Measurements from ENCODE around the gene SLC8A3. TPM values are rescaled to one million over a fixed set of nuclear protein-coding genes. Genes with fewer than 3 reads are reported as not detected.

Gene SLC8A3
- total RNA-seq, 1 donor, result not detected

DNA sequence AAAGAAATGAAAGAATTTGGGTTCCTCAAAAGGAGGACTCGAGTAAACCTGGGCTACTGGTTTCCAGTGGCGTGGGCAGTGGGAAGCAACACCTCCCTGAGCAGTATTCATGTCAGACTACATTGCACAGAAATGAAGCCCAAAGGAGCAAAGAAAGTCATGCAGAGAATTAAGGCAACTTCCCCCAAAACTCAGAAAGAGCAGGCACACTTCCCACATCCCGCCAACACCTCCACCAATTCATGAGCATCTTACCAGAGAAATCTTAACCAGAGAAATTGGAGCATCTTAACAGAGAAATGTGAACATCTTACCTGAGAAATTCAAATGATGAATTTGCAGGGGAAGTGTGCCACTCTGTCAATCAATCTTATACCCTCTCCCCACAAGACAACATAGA lies 36.7 kb downstream of the SLC8A3 start:
- TF ChIP-seq, protein P1, sequence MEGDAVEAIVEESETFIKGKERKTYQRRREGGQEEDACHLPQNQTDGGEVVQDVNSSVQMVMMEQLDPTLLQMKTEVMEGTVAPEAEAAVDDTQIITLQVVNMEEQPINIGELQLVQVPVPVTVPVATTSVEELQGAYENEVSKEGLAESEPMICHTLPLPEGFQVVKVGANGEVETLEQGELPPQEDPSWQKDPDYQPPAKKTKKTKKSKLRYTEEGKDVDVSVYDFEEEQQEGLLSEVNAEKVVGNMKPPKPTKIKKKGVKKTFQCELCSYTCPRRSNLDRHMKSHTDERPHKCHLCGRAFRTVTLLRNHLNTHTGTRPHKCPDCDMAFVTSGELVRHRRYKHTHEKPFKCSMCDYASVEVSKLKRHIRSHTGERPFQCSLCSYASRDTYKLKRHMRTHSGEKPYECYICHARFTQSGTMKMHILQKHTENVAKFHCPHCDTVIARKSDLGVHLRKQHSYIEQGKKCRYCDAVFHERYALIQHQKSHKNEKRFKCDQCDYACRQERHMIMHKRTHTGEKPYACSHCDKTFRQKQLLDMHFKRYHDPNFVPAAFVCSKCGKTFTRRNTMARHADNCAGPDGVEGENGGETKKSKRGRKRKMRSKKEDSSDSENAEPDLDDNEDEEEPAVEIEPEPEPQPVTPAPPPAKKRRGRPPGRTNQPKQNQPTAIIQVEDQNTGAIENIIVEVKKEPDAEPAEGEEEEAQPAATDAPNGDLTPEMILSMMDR (IDR thresholded peaks at IDR 0.05; ENCODE audit: insufficient read depth, low read depth, low read length), result no peak
- no peak for DNase-seq (ENCODE audit: low read depth)
- H3K4me3 ChIP-seq (ENCODE audit: low read depth, low read length), result no peak overlapping the region

DNA sequence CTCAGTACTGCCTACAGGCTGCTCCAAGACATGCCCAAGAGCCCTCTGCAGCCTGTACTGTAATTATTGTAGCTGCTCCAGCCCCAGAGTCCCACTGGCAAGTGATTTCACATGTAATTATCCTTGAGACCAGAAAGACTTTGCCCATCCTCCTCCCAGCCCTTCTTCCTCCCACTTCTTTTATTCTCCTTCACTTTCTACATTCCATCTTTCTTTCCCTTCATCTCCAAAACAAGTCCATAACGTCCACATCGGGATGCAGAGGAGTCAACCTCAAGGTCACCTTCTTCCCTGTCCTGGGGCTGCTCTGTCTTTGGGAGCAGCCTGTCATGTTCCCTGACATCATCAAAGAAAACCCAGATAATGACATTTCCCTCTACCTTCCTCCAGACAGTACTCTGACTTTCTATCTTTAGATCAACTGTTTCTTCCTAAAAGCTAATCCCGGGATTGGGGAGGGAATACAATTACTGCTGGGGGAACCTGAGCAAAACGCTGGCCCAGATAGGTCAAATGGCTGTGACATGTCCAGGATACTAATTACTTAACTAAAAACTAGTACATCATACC lies 39.1 kb downstream of the SLC8A3 start:
- H3K4me3 ChIP-seq (ENCODE audit: low read depth, low read length), result no peak overlapping the region
- TF ChIP-seq, protein P1 (IDR thresholded peaks at IDR 0.05; ENCODE audit: insufficient read depth, low read depth, low read length), result no peak
- DNase-seq (ENCODE audit: low read depth), result no peak

DNA sequence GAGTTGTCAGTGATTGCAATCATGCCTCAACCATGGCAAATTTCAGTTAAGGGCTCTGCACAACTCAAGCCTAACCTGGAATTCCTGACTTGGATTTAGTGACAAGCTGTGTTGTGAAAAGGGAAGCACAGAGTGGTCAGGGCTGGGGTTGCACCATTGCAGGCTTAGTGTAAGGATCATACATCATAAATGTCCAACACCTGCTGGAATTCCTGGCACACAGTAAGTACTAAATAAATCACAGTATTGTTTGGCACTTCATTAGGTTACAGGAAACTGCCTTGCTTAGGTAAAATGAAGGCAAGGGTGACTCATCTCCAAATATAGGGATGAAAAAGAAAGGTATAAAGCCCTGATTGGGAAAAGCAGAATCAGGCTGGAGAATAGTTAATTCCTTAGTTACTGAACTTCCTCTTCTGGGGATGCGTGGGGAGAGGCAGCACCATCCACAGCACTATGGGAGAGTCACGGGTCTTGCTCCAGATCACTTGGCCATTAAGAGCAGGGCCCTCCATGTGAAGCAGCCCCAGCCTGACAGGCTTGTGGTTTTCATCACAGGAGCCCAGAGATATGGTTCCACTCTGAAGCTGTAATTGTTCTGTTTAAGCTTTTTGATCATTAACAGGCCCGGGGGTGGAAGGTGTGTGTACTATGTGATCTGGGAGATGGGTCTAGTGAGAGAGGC lies 39.7 kb downstream of the SLC8A3 start:
- DNase-seq (ENCODE audit: low read depth), result no peak
- TF ChIP-seq, protein P1 (IDR thresholded peaks at IDR 0.05; ENCODE audit: insufficient read depth, low read depth, low read length), result no peak
- H3K4me3 ChIP-seq (ENCODE audit: low read depth, low read length), result no peak overlapping the region

DNA sequence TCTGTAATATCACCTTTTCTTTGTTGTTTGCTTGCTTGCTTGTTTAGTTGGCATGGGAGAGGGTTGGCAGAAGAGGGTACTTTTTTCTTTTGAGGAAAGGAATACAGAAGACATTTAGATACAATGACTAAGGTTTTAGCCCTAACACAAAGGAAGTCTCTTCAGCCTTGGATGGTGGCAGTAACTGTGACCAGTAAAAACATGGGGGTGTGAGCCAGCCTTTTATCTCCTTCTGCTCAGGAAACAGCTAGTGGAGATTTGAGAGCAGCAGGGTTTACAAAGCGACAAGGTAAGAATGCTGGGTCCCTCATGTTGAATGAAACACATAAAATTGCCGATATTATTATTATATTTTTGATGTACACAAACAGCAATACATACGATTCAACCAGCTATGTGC lies 40.4 kb downstream of the SLC8A3 start:
- DNase-seq (ENCODE audit: low read depth), result no peak
- TF ChIP-seq, protein P1 (IDR thresholded peaks at IDR 0.05; ENCODE audit: insufficient read depth, low read depth, low read length), result no peak
- no peak overlapping the region for H3K4me3 ChIP-seq (ENCODE audit: low read depth, low read length)

DNA sequence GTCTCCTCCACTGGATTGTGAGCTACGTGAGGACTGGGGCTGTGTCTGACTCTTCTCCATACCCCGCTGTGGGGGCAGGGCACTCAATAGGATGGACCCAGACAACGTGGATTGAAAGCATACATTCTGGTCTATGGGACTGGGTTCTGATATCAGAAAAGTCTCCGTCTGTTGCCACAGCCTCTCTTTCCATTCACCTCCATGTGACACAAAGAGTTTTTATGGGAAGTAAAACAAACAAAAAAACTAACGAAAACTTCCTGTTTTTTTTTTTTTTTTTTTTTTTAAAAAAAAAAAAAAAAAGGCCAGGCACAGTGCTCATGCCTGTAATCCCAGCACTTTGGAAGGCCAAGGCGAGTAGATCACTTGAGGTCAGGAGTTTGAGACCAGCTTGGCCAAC lies 44.7 kb downstream of the SLC8A3 start:
- no peak for DNase-seq (ENCODE audit: low read depth)
- TF ChIP-seq, protein P1 (IDR thresholded peaks at IDR 0.05; ENCODE audit: insufficient read depth, low read depth, low read length), result no peak
- H3K4me3 ChIP-seq (ENCODE audit: low read depth, low read length), result no peak overlapping the region

DNA sequence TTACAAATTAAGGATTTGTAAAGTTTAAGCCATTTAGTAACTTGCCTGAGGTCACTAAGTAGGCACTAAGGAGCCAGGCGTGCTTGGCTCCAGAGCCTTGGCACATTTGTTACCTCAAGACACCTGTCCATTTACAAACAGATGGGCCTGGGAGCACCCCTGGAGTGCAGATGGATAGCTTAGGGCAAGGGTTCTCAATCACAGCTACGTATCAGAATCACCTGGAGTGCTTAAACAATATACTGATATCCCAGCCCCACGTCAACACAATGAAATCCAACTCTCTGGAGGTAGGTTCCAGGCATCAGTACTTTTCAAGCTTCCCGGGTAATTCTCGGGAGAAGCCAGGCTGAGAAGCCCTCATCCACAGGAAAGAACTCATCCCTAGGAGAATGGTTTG lies 45.4 kb downstream of the SLC8A3 start:
- TF ChIP-seq, protein P1 (IDR thresholded peaks at IDR 0.05; ENCODE audit: insufficient read depth, low read depth, low read length), result no peak
- no peak overlapping the region for H3K4me3 ChIP-seq (ENCODE audit: low read depth, low read length)
- no peak for DNase-seq (ENCODE audit: low read depth)

All from fibroblast of villous mesenchyme (primary cell).